K562 (cell line): ENCODE results near the gene TAF15. TPM values are rescaled to one million over a fixed set of nuclear protein-coding genes. Genes with fewer than 3 reads are reported as not detected.

ENCODE experiments used
- ATAC-seq: fragments of 200-7000 bp; cut with Tn5 transposase; 3 replicates; pipeline ENCODE4 v1.9.1; 2020; ENCODE audit warnings: moderate library complexity
- BruUV-seq: library from RNA; stranded (reverse); fragments of 400-500 nt; replicated peaks from 2 replicates; lab custom pipeline; 2021; lab: Mats Ljungman, UMichigan
- CTCF ChIA-PET: fragments of 300-600 bp; formaldehyde crosslinking; extraction: SDS; loops from one replicate; lab custom pipeline; 2021; ENCODE audit warnings: low intra/inter-chr PET ratio; lab: Yijun Ruan, JAX
- POLR2A ChIA-PET: fragments of 300-600, 350-650 bp; sonication (Branson Sonifier 250); formaldehyde crosslinking; extraction: SDS; loops from one replicate; lab custom pipeline; 2021; ENCODE audit warnings: antibody characterized with exemption, inconsistent platforms; lab: Yijun Ruan, JAX
- DNase-seq, 4 experiments: peaks; one replicate each; pipeline versions ENCODE4 v3.0.0 to v3.0.0-alpha.2; 2011 to 2018; ENCODE audit warnings: low spot score in 3 of 4, mixed read lengths in 3 of 4; ENCODE audit errors: extremely low read depth in 1 of 4
- FAIRE-seq: peaks from 2 replicates; lab custom pipeline; 2011; peaks lifted over from hg19 to GRCh38; lab: Jason Lieb, UNC
- H2AFZ ChIP-seq: 2 replicates; pipeline ENCODE4 v1.6.0; 2011; ENCODE audit warnings: low read depth, low read length, control low read depth, inconsistent platforms
- H3K27ac ChIP-seq: fragments of 200-600 bp; 3 replicates; pipeline ENCODE4 v1.8.0; 2011; ENCODE audit warnings: low read depth, mild to moderate bottlenecking, control low read depth, inconsistent platforms, low read length, moderate library complexity, mixed read lengths; ENCODE audit errors: extremely low read depth
- H3K27me3 ChIP-seq, 2 experiments: fragments of 300-600 bp in 1 of 2; 2 replicates in 1 of 2; 3 replicates in 1 of 2; pipeline versions ENCODE4 v1.6.0 to v1.8.0; 2011; ENCODE audit warnings: inconsistent platforms in 2 of 2, low read length in 2 of 2, mild to moderate bottlenecking in 1 of 2, mixed read lengths in 1 of 2, moderate library complexity in 1 of 2; ENCODE audit not compliant: control insufficient read depth in 2 of 2, insufficient read depth in 2 of 2
- H3K36me3 ChIP-seq: fragments of 300-600 bp; 3 replicates; pipeline ENCODE4 v1.8.0; 2011; ENCODE audit warnings: mild to moderate bottlenecking, low read length, inconsistent platforms; ENCODE audit not compliant: control insufficient read depth, insufficient read depth
- H3K4me1 ChIP-seq, 2 experiments: fragments of 200-600 bp in 1 of 2; replicated peaks in 1 of 2; 2 replicates in 1 of 2; 3 replicates in 1 of 2; pipeline versions ENCODE4 v1.5.1 to v1.8.0; 2011; ENCODE audit warnings: inconsistent platforms in 2 of 2, low read length in 2 of 2, mild to moderate bottlenecking in 1 of 2, mixed read lengths in 1 of 2, moderate library complexity in 1 of 2; ENCODE audit not compliant: control insufficient read depth in 2 of 2, insufficient read depth in 2 of 2
- H3K4me2 ChIP-seq: 2 replicates; pipeline ENCODE4 v1.6.1; 2011; ENCODE audit warnings: low read length, control low read depth, inconsistent platforms, mixed read lengths; ENCODE audit not compliant: insufficient read depth
- H3K4me3 ChIP-seq: fragments of 200-600 bp; sonication (generic), shearing (Covaris generic); 2 replicates; pipeline ENCODE4 v1.5.1; 2016; ENCODE audit warnings: control low read depth, inconsistent platforms
- H3K79me2 ChIP-seq: fragments of 200-600 bp; 3 replicates; pipeline ENCODE4 v1.8.0; 2011; ENCODE audit warnings: low read length, inconsistent platforms; ENCODE audit not compliant: control insufficient read depth, insufficient read depth
- H3K9ac ChIP-seq, 2 experiments: 2 replicates each; pipeline versions ENCODE4 v1.6.0 to v1.6.1; 2011; ENCODE audit warnings: low read depth in 2 of 2, low read length in 2 of 2, control low read depth in 1 of 2, inconsistent platforms in 1 of 2, mild to moderate bottlenecking in 1 of 2, mixed read lengths in 1 of 2; ENCODE audit not compliant: insufficient read depth in 1 of 2
- H3K9me1 ChIP-seq: one replicate; pipeline ENCODE4 v1.6.0; 2011; ENCODE audit warnings: inconsistent platforms, mild to moderate bottlenecking, low read length, moderate library complexity; ENCODE audit not compliant: control insufficient read depth, insufficient read depth
- H3K9me3 ChIP-seq: replicated peaks from 2 replicates; pipeline ENCODE4 v1.5.1; 2011; ENCODE audit warnings: low read depth, low read length, inconsistent platforms; ENCODE audit not compliant: control insufficient read depth, insufficient read depth
- H4K20me1 ChIP-seq: replicated peaks from 2 replicates; pipeline ENCODE4 v1.6.1; 2011; ENCODE audit warnings: low read length, inconsistent platforms, mixed read lengths; ENCODE audit not compliant: control insufficient read depth, insufficient read depth
- ATF6 ChIP-seq: sonication (generic); formaldehyde crosslinking; IDR thresholded peaks from 2 replicates; pipeline ENCODE4 v1.4.0; 2020; ENCODE audit warnings: mild to moderate bottlenecking, missing genetic modification reagents
- ETV6 ChIP-seq, 3 experiments: fragments of 150-350 bp in 1 of 3; sonication (generic) in 1 of 3; formaldehyde crosslinking in 1 of 3; IDR thresholded peaks; 2 replicates each; pipeline versions ENCODE4 v1.6.1 to v1.8.0; 2014 to 2022; ENCODE audit warnings: borderline replicate concordance in 2 of 3, low read depth in 2 of 3, antibody characterized with exemption in 1 of 3, low read length in 1 of 3, mild to moderate bottlenecking in 1 of 3, missing genetic modification reagents in 1 of 3
- NCOA2 ChIP-seq, 2 experiments: fragments of 450-650 bp; IDR thresholded peaks; 2 replicates each; pipeline ENCODE4 v1.6.1; 2018; ENCODE audit warnings: mild to moderate bottlenecking in 2 of 2, moderate library complexity in 1 of 2; ENCODE audit not compliant: partially characterized antibody in 2 of 2
- POLR2H ChIP-seq: IDR thresholded peaks from 2 replicates; pipeline ENCODE4 v1.6.1; 2016; ENCODE audit warnings: missing genetic modification characterization, low read depth, mild to moderate bottlenecking, control low read depth, missing compliant biosample characterization, moderate library complexity
- PTRF ChIP-seq: fragments of 450-650 bp; IDR thresholded peaks from 2 replicates; pipeline ENCODE4 v1.6.1; 2016; ENCODE audit warnings: mild to moderate bottlenecking, missing genetic modification characterization, missing compliant biosample characterization
- RBM39 ChIP-seq: fragments of 200-400 bp; formaldehyde crosslinking; optimal IDR thresholded peaks from 2 replicates; pipeline ENCODE3; 2018; ENCODE audit warnings: low read depth, low read length
- THRAP3 ChIP-seq: fragments of 450-650 bp; IDR thresholded peaks from 2 replicates; pipeline ENCODE4 v1.6.1; 2016; ENCODE audit warnings: mild to moderate bottlenecking, inconsistent platforms, borderline replicate concordance
- WGBS: fragments of 100-300 bp; shearing (Covaris generic); methylation state at CpG from one replicate; pipeline ENCODE4 v1.1.6; 2016; ENCODE audit warnings: low coverage, mixed read lengths; ENCODE audit not compliant: insufficient coverage; ENCODE audit errors: missing lambda C conversion rate; 5-methylcytosine and 5-hydroxymethylcytosine counted together
- in situ Hi-C: fragments of 300-500 bp; cut with MboI; formaldehyde crosslinking; loops from 4 replicates; pipeline ENCODE4 v1.15.0; 2018; ENCODE audit warnings: inconsistent platforms, mixed read lengths
- intact Hi-C: fragments of 100-400 bp; cut with micrococcal nuclease; formaldehyde crosslinking; loops from 2 replicates; pipeline ENCODE4 v1.14.2; 2022
- polyA plus RNA-seq, 8 experiments: library from polyadenylated mRNA; depleted of rRNA in 4 of 8; stranded (reverse) in 5 of 8; unstranded in 3 of 8; fragments of >200 nt; fragmentation: Nextera tagmentation in 2 of 8; fragmentation: Illumina TruSeq in 1 of 8; extraction: Ambion mirVana in 2 of 8; extraction: Trizol in 1 of 8; gene quantifications; 2 replicates each; pipeline versions ENCODE4 v1.2.1 to v1.2.3, GENCODE V29; 2011 to 2014; ENCODE audit warnings: inconsistent platforms in 1 of 8, missing spikeins in 1 of 8
- total RNA-seq, 7 experiments: library from RNA; depleted of rRNA in 6 of 7; stranded (reverse); fragments of >200 nt in 6 of 7; fragmentation: Illumina TruSeq in 2 of 7; extraction: Trizol in 2 of 7; gene quantifications; 2 replicates each; pipeline versions ENCODE4 v1.2.1 to v1.2.3, GENCODE V29; 2011 to 2021; ENCODE audit warnings: low replicate concordance in 1 of 7
- TF ChIP-seq, protein P1 (sequence below): fragments of 450-650 bp; IDR thresholded peaks from 2 replicates; pipeline ENCODE4 v1.6.1; 2016; ENCODE audit warnings: low read depth

TAF15 gene
- total and polyA plus RNA-seq, 9 of the 15 experiments (the other 6 are each of a cell fraction or from before 2014, with no cell fraction given) = 4.1 to 272 (median 56.8) TPM

DNA sequence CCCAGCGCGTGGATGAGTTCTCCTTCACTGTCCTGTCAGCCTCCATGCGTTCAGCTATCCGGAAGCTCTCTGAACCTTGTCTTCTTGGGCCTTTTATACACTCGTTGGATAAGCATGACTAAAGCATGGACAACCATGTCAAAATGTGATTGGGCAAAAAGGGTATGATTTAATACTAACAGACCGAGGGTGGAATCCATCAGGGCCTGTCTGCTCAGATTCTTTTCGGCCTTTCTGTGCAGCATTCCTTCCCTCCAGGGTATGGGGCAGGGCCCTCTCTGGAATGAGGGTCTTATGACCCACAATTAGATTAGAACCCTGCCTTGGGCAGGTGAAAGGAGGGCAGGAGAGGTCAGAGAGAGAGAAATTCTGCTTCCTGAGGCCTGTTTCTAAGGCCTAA, 84.9 kb downstream of the TAF15 start:
- TF ChIP-seq THRAP3 (no peak), PTRF (no peak), ETV6 (IDR thresholded peaks at IDR 0.05; ENCODE audit: borderline replicate concordance in 1 of 2, low read depth in 2 of 2, low read length in 1 of 2) (no peak), ETV6 (CRISPR knock-in tag; IDR thresholded peaks at IDR 0.05; ENCODE audit: borderline replicate concordance) (no peak), POLR2H (tag) (no peak), NCOA2 (IDR thresholded peaks at IDR 0.05; ENCODE audit: partially characterized antibody in 2 of 2) (no peak), RBM39 (no peak), ATF6 (CRISPR knock-in tag) (no peak)
- TF ChIP-seq, protein P1, sequence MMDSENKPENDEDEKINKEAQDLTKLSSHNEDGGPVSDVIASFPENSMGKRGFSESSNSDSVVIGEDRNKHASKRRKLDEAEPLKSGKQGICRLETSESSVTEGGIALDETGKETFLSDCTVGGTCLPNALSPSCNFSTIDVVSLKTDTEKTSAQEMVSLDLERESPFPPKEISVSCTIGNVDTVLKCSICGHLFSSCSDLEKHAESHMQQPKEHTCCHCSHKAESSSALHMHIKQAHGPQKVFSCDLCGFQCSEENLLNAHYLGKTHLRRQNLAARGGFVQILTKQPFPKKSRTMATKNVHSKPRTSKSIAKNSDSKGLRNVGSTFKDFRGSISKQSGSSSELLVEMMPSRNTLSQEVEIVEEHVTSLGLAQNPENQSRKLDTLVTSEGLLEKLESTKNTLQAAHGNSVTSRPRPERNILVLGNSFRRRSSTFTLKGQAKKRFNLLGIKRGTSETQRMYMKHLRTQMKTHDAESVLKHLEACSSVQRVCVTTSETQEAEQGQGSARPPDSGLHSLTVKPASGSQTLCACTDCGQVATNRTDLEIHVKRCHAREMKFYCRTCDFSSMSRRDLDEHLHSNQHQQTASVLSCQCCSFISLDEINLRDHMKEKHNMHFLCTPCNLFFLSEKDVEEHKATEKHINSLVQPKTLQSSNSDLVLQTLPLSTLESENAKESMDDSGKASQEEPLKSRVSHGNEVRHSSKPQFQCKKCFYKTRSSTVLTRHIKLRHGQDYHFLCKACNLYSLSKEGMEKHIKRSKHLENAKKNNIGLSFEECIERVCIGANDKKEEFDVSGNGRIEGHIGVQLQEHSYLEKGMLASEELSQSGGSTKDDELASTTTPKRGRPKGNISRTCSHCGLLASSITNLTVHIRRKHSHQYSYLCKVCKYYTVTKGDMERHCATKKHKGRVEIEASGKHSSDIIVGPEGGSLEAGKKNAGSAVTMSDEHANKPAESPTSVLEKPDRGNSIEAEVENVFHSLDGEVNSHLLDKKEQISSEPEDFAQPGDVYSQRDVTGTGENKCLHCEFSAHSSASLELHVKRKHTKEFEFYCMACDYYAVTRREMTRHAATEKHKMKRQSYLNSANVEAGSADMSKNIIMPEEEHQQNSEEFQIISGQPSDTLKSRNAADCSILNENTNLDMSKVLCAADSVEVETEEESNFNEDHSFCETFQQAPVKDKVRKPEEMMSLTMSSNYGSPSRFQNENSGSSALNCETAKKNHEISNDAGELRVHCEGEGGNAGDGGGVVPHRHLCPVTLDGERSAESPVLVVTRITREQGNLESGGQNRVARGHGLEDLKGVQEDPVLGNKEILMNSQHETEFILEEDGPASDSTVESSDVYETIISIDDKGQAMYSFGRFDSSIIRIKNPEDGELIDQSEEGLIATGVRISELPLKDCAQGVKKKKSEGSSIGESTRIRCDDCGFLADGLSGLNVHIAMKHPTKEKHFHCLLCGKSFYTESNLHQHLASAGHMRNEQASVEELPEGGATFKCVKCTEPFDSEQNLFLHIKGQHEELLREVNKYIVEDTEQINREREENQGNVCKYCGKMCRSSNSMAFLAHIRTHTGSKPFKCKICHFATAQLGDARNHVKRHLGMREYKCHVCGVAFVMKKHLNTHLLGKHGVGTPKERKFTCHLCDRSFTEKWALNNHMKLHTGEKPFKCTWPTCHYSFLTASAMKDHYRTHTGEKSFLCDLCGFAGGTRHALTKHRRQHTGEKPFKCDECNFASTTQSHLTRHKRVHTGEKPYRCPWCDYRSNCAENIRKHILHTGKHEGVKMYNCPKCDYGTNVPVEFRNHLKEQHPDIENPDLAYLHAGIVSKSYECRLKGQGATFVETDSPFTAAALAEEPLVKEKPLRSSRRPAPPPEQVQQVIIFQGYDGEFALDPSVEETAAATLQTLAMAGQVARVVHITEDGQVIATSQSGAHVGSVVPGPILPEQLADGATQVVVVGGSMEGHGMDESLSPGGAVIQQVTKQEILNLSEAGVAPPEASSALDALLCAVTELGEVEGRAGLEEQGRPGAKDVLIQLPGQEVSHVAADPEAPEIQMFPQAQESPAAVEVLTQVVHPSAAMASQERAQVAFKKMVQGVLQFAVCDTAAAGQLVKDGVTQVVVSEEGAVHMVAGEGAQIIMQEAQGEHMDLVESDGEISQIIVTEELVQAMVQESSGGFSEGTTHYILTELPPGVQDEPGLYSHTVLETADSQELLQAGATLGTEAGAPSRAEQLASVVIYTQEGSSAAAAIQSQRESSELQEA = no peak
- H3K4me2 ChIP-seq = no peak overlapping the region
- no peaks in the 10 kb centered on the region for H3K79me2 ChIP-seq
- FAIRE-seq = no peak
- no peak overlapping the region for H3K4me3 ChIP-seq
- H4K20me1 ChIP-seq = no peaks in the 10 kb centered on the region
- DNase-seq = no peak
- 69% methylated on average over 7 of the region's 7 CpGs for WGBS
- ChIA-PET POLR2A (interaction anchor here (0.8 to 1.2 kb wide), 3 partner anchors 9 to 47 kb away, joined by 3 to 4 read pairs (median 3); no protein-coding TSS in a partner anchor), CTCF (no interaction called here)
- H3K9me3 ChIP-seq = no peaks in the 10 kb centered on the region
- BruUV-seq = no TSS peak
- H3K9ac ChIP-seq = no peak overlapping the region
- in situ Hi-C loops = no loop called here
- intact Hi-C loops = no loop called here
- ATAC-seq = no peak
- no peaks in the 10 kb centered on the region for H3K36me3 ChIP-seq
- H3K9me1 ChIP-seq = no peaks in the 10 kb centered on the region
- no peaks in the 10 kb centered on the region for H3K27me3 ChIP-seq
- peaks cover 0 to 25% of the 10 kb centered on the region in 2 experiments; a peak in 3 of 5 replicates for H3K4me1 ChIP-seq
- no peak overlapping the region for H3K27ac ChIP-seq
- H2AFZ ChIP-seq = no peak overlapping the region
